Fibroblast of gingiva (primary cell): ENCODE measurements around the gene ARHGEF10L.
A peak's percentile ranks its signal among the peaks of the same experiment; 100 is the strongest.
"Not testable (repeated sequence)": the region's sequence is repeated elsewhere in the genome, so short reads cannot be mapped to it uniquely, and the experiment has no call there.

Source experiments
- DNase-seq: peaks from one replicate; pipeline ENCODE4 v3.0.0-alpha.2; 2011; ENCODE audit warnings: low read depth

Gene ARHGEF10L

GRCh38 chr1:17539477-17540254 lies at the start of gene ARHGEF10L:
TSS of gene ARHGEF10L (plus strand) at chr1:17539698. CDS start at chr1:17580596, 40,898 bp downstream.
- no peak for DNase-seq

GRCh38 chr1:17489768-17490417 lies 49.6 kb upstream of the ARHGEF10L start:
- DNase-seq = not testable (repeated sequence)

GRCh38 chr1:17490667-17491066 lies 48.8 kb upstream of the ARHGEF10L start:
- DNase-seq = not testable (repeated sequence)

GRCh38 chr1:17494114-17494729 lies 45.3 kb upstream of the ARHGEF10L start:
- DNase-seq = peak; percentile 34

GRCh38 chr1:17496419-17496818 lies 43.1 kb upstream of the ARHGEF10L start:
- no peak for DNase-seq

GRCh38 chr1:17498214-17498613 lies 41.3 kb upstream of the ARHGEF10L start:
- no peak for DNase-seq

GRCh38 chr1:17502326-17502778 lies 37.1 kb upstream of the ARHGEF10L start:
- peak; percentile 90 for DNase-seq

GRCh38 chr1:17503146-17503545 lies 36.4 kb upstream of the ARHGEF10L start:
- no peak for DNase-seq

- DNase-seq = not testable (repeated sequence)
These were observed 32.3 kb upstream of the ARHGEF10L start for GRCh38 chr1:17507200-17507599.

GRCh38 chr1:17507915-17508314 lies 31.6 kb upstream of the ARHGEF10L start:
- no peak for DNase-seq

- DNase-seq = no peak
These were observed 30.1 kb upstream of the ARHGEF10L start for GRCh38 chr1:17509363-17509762.

GRCh38 chr1:17510138-17510537 lies 29.4 kb upstream of the ARHGEF10L start:
- DNase-seq = no peak

GRCh38 chr1:17511188-17511587 lies 28.3 kb upstream of the ARHGEF10L start:
- DNase-seq = no peak

- DNase-seq = no peak
These were observed 26.4 kb upstream of the ARHGEF10L start for GRCh38 chr1:17513131-17513530.

GRCh38 chr1:17514776-17515175 lies 24.7 kb upstream of the ARHGEF10L start:
- no peak for DNase-seq

- DNase-seq = no peak
These were observed 23.6 kb upstream of the ARHGEF10L start for GRCh38 chr1:17515902-17516301.

- DNase-seq = no peak
These were observed 22.9 kb upstream of the ARHGEF10L start for GRCh38 chr1:17516303-17517214.

GRCh38 chr1:17520041-17520440 lies 19.5 kb upstream of the ARHGEF10L start:
- DNase-seq = no peak

GRCh38 chr1:17520473-17521319 lies 18.8 kb upstream of the ARHGEF10L start:
- no peak for DNase-seq

GRCh38 chr1:17521946-17522612 lies 17.4 kb upstream of the ARHGEF10L start:
- no peak for DNase-seq
